K562 (cell line): ENCODE measurements around the gene TSSK2. TPM values are rescaled to one million over a fixed set of nuclear protein-coding genes. Genes with fewer than 3 reads are reported as not detected.

Experiments
- ATAC-seq: fragments of 200-7000 bp; cut with Tn5 transposase; 3 replicates; pipeline ENCODE4 v1.9.1; 2020; ENCODE audit warnings: moderate library complexity
- BruUV-seq: library from RNA; stranded (reverse); fragments of 400-500 nt; replicated peaks from 2 replicates; lab custom pipeline; 2021; lab: Mats Ljungman, UMichigan
- CTCF ChIA-PET: fragments of 300-600 bp; formaldehyde crosslinking; extraction: SDS; loops from one replicate; lab custom pipeline; 2021; ENCODE audit warnings: low intra/inter-chr PET ratio; lab: Yijun Ruan, JAX
- POLR2A ChIA-PET: fragments of 300-600, 350-650 bp; sonication (Branson Sonifier 250); formaldehyde crosslinking; extraction: SDS; loops from one replicate; lab custom pipeline; 2021; ENCODE audit warnings: antibody characterized with exemption, inconsistent platforms; lab: Yijun Ruan, JAX
- DNase-seq, 4 experiments: peaks; one replicate each; pipeline versions ENCODE4 v3.0.0 to v3.0.0-alpha.2; 2011 to 2018; ENCODE audit warnings: low spot score in 3 of 4, mixed read lengths in 3 of 4; ENCODE audit errors: extremely low read depth in 1 of 4
- FAIRE-seq: peaks from 2 replicates; lab custom pipeline; 2011; peaks lifted over from hg19 to GRCh38; lab: Jason Lieb, UNC
- H2AFZ ChIP-seq: 2 replicates; pipeline ENCODE4 v1.6.0; 2011; ENCODE audit warnings: low read depth, low read length, control low read depth, inconsistent platforms
- H3K27ac ChIP-seq: fragments of 200-600 bp; 3 replicates; pipeline ENCODE4 v1.8.0; 2011; ENCODE audit warnings: low read depth, mild to moderate bottlenecking, control low read depth, inconsistent platforms, low read length, moderate library complexity, mixed read lengths; ENCODE audit errors: extremely low read depth
- H3K27me3 ChIP-seq, 2 experiments: fragments of 300-600 bp in 1 of 2; 2 replicates in 1 of 2; 3 replicates in 1 of 2; pipeline versions ENCODE4 v1.6.0 to v1.8.0; 2011; ENCODE audit warnings: inconsistent platforms in 2 of 2, low read length in 2 of 2, mild to moderate bottlenecking in 1 of 2, mixed read lengths in 1 of 2, moderate library complexity in 1 of 2; ENCODE audit not compliant: control insufficient read depth in 2 of 2, insufficient read depth in 2 of 2
- H3K36me3 ChIP-seq: fragments of 300-600 bp; 3 replicates; pipeline ENCODE4 v1.8.0; 2011; ENCODE audit warnings: mild to moderate bottlenecking, low read length, inconsistent platforms; ENCODE audit not compliant: control insufficient read depth, insufficient read depth
- H3K4me1 ChIP-seq, 2 experiments: fragments of 200-600 bp in 1 of 2; replicated peaks in 1 of 2; 2 replicates in 1 of 2; 3 replicates in 1 of 2; pipeline versions ENCODE4 v1.5.1 to v1.8.0; 2011; ENCODE audit warnings: inconsistent platforms in 2 of 2, low read length in 2 of 2, mild to moderate bottlenecking in 1 of 2, mixed read lengths in 1 of 2, moderate library complexity in 1 of 2; ENCODE audit not compliant: control insufficient read depth in 2 of 2, insufficient read depth in 2 of 2
- H3K4me2 ChIP-seq: 2 replicates; pipeline ENCODE4 v1.6.1; 2011; ENCODE audit warnings: low read length, control low read depth, inconsistent platforms, mixed read lengths; ENCODE audit not compliant: insufficient read depth
- H3K4me3 ChIP-seq: fragments of 200-600 bp; sonication (generic), shearing (Covaris generic); 2 replicates; pipeline ENCODE4 v1.5.1; 2016; ENCODE audit warnings: control low read depth, inconsistent platforms
- H3K79me2 ChIP-seq: fragments of 200-600 bp; 3 replicates; pipeline ENCODE4 v1.8.0; 2011; ENCODE audit warnings: low read length, inconsistent platforms; ENCODE audit not compliant: control insufficient read depth, insufficient read depth
- H3K9ac ChIP-seq, 2 experiments: 2 replicates each; pipeline versions ENCODE4 v1.6.0 to v1.6.1; 2011; ENCODE audit warnings: low read depth in 2 of 2, low read length in 2 of 2, control low read depth in 1 of 2, inconsistent platforms in 1 of 2, mild to moderate bottlenecking in 1 of 2, mixed read lengths in 1 of 2; ENCODE audit not compliant: insufficient read depth in 1 of 2
- H3K9me1 ChIP-seq: one replicate; pipeline ENCODE4 v1.6.0; 2011; ENCODE audit warnings: inconsistent platforms, mild to moderate bottlenecking, low read length, moderate library complexity; ENCODE audit not compliant: control insufficient read depth, insufficient read depth
- H3K9me3 ChIP-seq: replicated peaks from 2 replicates; pipeline ENCODE4 v1.5.1; 2011; ENCODE audit warnings: low read depth, low read length, inconsistent platforms; ENCODE audit not compliant: control insufficient read depth, insufficient read depth
- H4K20me1 ChIP-seq: replicated peaks from 2 replicates; pipeline ENCODE4 v1.6.1; 2011; ENCODE audit warnings: low read length, inconsistent platforms, mixed read lengths; ENCODE audit not compliant: control insufficient read depth, insufficient read depth
- ILK ChIP-seq: fragments of 450-650 bp; IDR thresholded peaks from 2 replicates; pipeline ENCODE4 v1.6.1; 2016; ENCODE audit warnings: missing genetic modification characterization, low read depth, mild to moderate bottlenecking, missing compliant biosample characterization, moderate library complexity, borderline replicate concordance
- JUN ChIP-seq, 2 experiments: sonication (generic) in 1 of 2; formaldehyde crosslinking in 1 of 2; IDR thresholded peaks; 2 replicates each; pipeline versions ENCODE4 v1.6.1 to v1.8.0; 2012 to 2022; ENCODE audit warnings: borderline replicate concordance in 2 of 2, mild to moderate bottlenecking in 2 of 2, improper control_type of control experiment in 1 of 2, low read depth in 1 of 2, low read length in 1 of 2, missing genetic modification reagents in 1 of 2
- TFAM ChIP-seq: fragments of 250-450 bp; sonication (Bioruptor Pico); conservative IDR thresholded peaks from 2 replicates; pipeline ENCODE4 v1.5.0; 2021; ENCODE audit warnings: mild to moderate bottlenecking, moderate library complexity
- ZNF175 ChIP-seq: fragments of 200-800 bp; sonication (Bioruptor generic); IDR thresholded peaks from 2 replicates; pipeline ENCODE4 v1.6.1; 2016; ENCODE audit warnings: low read depth, mild to moderate bottlenecking, missing genetic modification characterization, missing compliant biosample characterization
- WGBS: fragments of 100-300 bp; shearing (Covaris generic); methylation state at CpG from one replicate; pipeline ENCODE4 v1.1.6; 2016; ENCODE audit warnings: low coverage, mixed read lengths; ENCODE audit not compliant: insufficient coverage; ENCODE audit errors: missing lambda C conversion rate; 5-methylcytosine and 5-hydroxymethylcytosine counted together
- in situ Hi-C: fragments of 300-500 bp; cut with MboI; formaldehyde crosslinking; loops from 4 replicates; pipeline ENCODE4 v1.15.0; 2018; ENCODE audit warnings: inconsistent platforms, mixed read lengths
- intact Hi-C: fragments of 100-400 bp; cut with micrococcal nuclease; formaldehyde crosslinking; loops from 2 replicates; pipeline ENCODE4 v1.14.2; 2022
- polyA plus RNA-seq, 8 experiments: library from polyadenylated mRNA; depleted of rRNA in 4 of 8; stranded (reverse) in 5 of 8; unstranded in 3 of 8; fragments of >200 nt; fragmentation: Nextera tagmentation in 2 of 8; fragmentation: Illumina TruSeq in 1 of 8; extraction: Ambion mirVana in 2 of 8; extraction: Trizol in 1 of 8; gene quantifications; 2 replicates each; pipeline versions ENCODE4 v1.2.1 to v1.2.3, GENCODE V29; 2011 to 2014; ENCODE audit warnings: inconsistent platforms in 1 of 8, missing spikeins in 1 of 8
- total RNA-seq, 7 experiments: library from RNA; depleted of rRNA in 6 of 7; stranded (reverse); fragments of >200 nt in 6 of 7; fragmentation: Illumina TruSeq in 2 of 7; extraction: Trizol in 2 of 7; gene quantifications; 2 replicates each; pipeline versions ENCODE4 v1.2.1 to v1.2.3, GENCODE V29; 2011 to 2021; ENCODE audit warnings: low replicate concordance in 1 of 7
- TF ChIP-seq, protein P1 (sequence below): fragments of 250-450 bp; sonication (Bioruptor Pico); IDR thresholded peaks from 2 replicates; pipeline ENCODE4 v1.9.0; 2021; ENCODE audit warnings: mild to moderate bottlenecking, inconsistent platforms
- TF ChIP-seq, protein P2 (sequence below): fragments of 450-650 bp; IDR thresholded peaks from 2 replicates; pipeline ENCODE4 v1.7.1; 2018; ENCODE audit warnings: mild to moderate bottlenecking, low read depth; ENCODE audit not compliant: partially characterized antibody
- TF ChIP-seq, protein P3 (sequence below): sonication (generic); formaldehyde crosslinking; IDR thresholded peaks from 2 replicates; pipeline ENCODE4 v1.8.1; 2023; ENCODE audit warnings: missing genetic modification reagents, mild to moderate bottlenecking, borderline replicate concordance

The TSSK2 gene
- total and polyA plus RNA-seq, 9 of the 15 experiments (the other 6 are each of a cell fraction or from before 2014, with no cell fraction given): 0.04 TPM; not detected in 8

DNA sequence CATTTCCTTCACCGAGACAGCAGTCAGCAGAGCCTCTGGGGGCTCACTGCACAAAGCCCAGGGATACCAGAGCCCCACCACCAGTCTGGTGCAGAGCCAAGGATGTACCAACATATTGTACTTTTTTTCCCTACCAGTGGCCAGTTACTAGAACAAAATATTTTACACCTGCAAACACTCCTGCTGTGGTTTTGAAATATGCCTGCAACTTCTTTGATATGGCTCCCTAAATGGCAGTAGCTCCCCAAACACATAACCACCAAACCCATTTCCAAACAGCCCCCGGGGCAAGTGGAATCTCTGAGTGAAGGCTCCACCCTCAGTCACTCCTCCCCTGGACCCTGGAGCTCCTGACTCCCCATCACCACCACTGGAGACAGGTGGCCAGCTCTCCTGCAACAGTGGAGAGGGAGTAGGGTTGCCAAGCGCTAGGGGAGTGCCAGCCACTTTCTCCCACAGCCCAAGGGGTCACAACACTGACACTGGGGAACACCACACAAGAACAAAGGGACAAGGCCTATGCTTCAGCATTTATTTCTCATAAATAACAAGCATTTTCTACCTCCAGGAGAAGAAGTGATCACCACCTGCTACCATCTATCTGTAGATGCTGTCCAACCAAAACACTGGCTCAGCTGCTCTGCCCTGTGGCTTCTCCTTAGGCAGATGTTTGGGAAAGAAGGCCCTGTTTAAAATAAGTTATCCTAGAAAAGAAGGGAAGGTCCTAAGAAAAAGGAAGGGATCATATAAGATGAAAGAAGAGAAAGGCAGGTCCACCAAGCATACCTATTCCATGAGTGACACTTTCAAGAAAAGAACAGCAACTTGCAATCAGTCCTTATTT is 24.0 kb upstream of the TSSK2 start (continued):
- TF ChIP-seq, protein P1, sequence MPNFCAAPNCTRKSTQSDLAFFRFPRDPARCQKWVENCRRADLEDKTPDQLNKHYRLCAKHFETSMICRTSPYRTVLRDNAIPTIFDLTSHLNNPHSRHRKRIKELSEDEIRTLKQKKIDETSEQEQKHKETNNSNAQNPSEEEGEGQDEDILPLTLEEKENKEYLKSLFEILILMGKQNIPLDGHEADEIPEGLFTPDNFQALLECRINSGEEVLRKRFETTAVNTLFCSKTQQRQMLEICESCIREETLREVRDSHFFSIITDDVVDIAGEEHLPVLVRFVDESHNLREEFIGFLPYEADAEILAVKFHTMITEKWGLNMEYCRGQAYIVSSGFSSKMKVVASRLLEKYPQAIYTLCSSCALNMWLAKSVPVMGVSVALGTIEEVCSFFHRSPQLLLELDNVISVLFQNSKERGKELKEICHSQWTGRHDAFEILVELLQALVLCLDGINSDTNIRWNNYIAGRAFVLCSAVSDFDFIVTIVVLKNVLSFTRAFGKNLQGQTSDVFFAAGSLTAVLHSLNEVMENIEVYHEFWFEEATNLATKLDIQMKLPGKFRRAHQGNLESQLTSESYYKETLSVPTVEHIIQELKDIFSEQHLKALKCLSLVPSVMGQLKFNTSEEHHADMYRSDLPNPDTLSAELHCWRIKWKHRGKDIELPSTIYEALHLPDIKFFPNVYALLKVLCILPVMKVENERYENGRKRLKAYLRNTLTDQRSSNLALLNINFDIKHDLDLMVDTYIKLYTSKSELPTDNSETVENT: 0 out of 2 replicates have a peak, but pooled peaks have one; percentile 29
- TF ChIP-seq, all 486 proteins: peak for 21

DNA sequence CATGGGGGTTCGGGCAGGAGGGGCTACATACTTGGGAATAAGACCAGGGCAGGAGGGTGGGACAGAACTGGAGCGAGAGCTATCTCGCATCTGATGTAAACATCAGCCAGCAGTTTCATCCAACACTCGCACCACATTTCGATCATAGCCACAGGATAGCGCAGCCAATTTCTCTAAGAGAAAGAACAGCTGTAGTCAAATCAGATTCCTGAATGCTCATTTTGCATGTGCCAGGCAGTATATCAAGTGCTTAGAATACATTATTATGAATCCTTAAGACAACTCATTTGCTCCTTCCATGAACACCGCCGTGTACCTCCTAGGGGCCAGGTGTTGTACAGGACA is 23.4 kb upstream of the TSSK2 start:
- H3K4me1 ChIP-seq: peaks cover 38 to 44% of the 10 kb centered on the region in 2 experiments
- H4K20me1 ChIP-seq: peaks cover 43% of the 10 kb centered on the region
- peak overlapping the region in 1 of 2 experiments; percentile 14; a peak in 1 of 4 replicates for H3K9ac ChIP-seq
- WGBS: 93% methylated on average over 8 of the region's 8 CpGs
- intact Hi-C loops: no loop called here
- H3K9me1 ChIP-seq: peaks cover 9% of the 10 kb centered on the region
- H3K79me2 ChIP-seq: peaks cover 93% of the 10 kb centered on the region
- ChIA-PET CTCF (no interaction called here), POLR2A (interaction anchor here (0.8 to 6.0 kb wide), 4 partner anchors 9 to 37 kb away, joined by 3 to 67 read pairs (median 5); partner anchors contain the start of genes DGCR2 and ESS2)
- BruUV-seq: no TSS peak
- H3K36me3 ChIP-seq: peaks cover 29% of the 10 kb centered on the region
- H3K9me3 ChIP-seq: no peaks in the 10 kb centered on the region
- ATAC-seq (no peak), FAIRE-seq (no peak), DNase-seq (no peak)
- H3K27ac ChIP-seq: no peak overlapping the region
- no peak overlapping the region for H3K4me3 ChIP-seq
- H3K27me3 ChIP-seq: no peaks in the 10 kb centered on the region
- no peak overlapping the region for H3K4me2 ChIP-seq
- H2AFZ ChIP-seq: no peak overlapping the region
- in situ Hi-C loops: no loop called here
- TF ChIP-seq ILK (tag) (no peak), JUN (IDR thresholded peaks at IDR 0.05; ENCODE audit: borderline replicate concordance, low read depth, low read length) (no peak), JUN (CRISPR knock-in tag; IDR thresholded peaks at IDR 0.05; ENCODE audit: borderline replicate concordance) (no peak), TFAM (CRISPR knock-in tag) (no peak), ZNF175 (no peak)
- TF ChIP-seq, protein P2, sequence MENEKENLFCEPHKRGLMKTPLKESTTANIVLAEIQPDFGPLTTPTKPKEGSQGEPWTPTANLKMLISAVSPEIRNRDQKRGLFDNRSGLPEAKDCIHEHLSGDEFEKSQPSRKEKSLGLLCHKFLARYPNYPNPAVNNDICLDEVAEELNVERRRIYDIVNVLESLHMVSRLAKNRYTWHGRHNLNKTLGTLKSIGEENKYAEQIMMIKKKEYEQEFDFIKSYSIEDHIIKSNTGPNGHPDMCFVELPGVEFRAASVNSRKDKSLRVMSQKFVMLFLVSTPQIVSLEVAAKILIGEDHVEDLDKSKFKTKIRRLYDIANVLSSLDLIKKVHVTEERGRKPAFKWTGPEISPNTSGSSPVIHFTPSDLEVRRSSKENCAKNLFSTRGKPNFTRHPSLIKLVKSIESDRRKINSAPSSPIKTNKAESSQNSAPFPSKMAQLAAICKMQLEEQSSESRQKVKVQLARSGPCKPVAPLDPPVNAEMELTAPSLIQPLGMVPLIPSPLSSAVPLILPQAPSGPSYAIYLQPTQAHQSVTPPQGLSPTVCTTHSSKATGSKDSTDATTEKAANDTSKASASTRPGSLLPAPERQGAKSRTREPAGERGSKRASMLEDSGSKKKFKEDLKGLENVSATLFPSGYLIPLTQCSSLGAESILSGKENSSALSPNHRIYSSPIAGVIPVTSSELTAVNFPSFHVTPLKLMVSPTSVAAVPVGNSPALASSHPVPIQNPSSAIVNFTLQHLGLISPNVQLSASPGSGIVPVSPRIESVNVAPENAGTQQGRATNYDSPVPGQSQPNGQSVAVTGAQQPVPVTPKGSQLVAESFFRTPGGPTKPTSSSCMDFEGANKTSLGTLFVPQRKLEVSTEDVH: no peak
- TF ChIP-seq, protein P3, sequence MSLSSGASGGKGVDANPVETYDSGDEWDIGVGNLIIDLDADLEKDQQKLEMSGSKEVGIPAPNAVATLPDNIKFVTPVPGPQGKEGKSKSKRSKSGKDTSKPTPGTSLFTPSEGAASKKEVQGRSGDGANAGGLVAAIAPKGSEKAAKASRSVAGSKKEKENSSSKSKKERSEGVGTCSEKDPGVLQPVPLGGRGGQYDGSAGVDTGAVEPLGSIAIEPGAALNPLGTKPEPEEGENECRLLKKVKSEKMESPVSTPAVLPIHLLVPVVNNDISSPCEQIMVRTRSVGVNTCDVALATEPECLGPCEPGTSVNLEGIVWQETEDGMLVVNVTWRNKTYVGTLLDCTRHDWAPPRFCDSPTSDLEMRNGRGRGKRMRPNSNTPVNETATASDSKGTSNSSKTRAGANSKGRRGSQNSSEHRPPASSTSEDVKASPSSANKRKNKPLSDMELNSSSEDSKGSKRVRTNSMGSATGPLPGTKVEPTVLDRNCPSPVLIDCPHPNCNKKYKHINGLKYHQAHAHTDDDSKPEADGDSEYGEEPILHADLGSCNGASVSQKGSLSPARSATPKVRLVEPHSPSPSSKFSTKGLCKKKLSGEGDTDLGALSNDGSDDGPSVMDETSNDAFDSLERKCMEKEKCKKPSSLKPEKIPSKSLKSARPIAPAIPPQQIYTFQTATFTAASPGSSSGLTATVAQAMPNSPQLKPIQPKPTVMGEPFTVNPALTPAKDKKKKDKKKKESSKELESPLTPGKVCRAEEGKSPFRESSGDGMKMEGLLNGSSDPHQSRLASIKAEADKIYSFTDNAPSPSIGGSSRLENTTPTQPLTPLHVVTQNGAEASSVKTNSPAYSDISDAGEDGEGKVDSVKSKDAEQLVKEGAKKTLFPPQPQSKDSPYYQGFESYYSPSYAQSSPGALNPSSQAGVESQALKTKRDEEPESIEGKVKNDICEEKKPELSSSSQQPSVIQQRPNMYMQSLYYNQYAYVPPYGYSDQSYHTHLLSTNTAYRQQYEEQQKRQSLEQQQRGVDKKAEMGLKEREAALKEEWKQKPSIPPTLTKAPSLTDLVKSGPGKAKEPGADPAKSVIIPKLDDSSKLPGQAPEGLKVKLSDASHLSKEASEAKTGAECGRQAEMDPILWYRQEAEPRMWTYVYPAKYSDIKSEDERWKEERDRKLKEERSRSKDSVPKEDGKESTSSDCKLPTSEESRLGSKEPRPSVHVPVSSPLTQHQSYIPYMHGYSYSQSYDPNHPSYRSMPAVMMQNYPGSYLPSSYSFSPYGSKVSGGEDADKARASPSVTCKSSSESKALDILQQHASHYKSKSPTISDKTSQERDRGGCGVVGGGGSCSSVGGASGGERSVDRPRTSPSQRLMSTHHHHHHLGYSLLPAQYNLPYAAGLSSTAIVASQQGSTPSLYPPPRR (CRISPR knock-in tag): peak; percentile 83; the same call in 1 of the 2 replicates
